HL-60/S4 treated with retinoic acid at 250 ng/mL for 4 days and 3 days (cell line): ENCODE results near the gene THSD4.
"Not testable (repeated sequence)": the region's sequence is repeated elsewhere in the genome, so short reads cannot be mapped to it uniquely, and the experiment has no call there.

ENCODE experiments used
- in situ Hi-C: fragments of 300-500 bp; cut with MboI; formaldehyde crosslinking; loops from 2 replicates; pipeline ENCODE4 v1.7.0; 2022; ENCODE audit warnings: low sequenced_read_pairs

Gene THSD4

DNA sequence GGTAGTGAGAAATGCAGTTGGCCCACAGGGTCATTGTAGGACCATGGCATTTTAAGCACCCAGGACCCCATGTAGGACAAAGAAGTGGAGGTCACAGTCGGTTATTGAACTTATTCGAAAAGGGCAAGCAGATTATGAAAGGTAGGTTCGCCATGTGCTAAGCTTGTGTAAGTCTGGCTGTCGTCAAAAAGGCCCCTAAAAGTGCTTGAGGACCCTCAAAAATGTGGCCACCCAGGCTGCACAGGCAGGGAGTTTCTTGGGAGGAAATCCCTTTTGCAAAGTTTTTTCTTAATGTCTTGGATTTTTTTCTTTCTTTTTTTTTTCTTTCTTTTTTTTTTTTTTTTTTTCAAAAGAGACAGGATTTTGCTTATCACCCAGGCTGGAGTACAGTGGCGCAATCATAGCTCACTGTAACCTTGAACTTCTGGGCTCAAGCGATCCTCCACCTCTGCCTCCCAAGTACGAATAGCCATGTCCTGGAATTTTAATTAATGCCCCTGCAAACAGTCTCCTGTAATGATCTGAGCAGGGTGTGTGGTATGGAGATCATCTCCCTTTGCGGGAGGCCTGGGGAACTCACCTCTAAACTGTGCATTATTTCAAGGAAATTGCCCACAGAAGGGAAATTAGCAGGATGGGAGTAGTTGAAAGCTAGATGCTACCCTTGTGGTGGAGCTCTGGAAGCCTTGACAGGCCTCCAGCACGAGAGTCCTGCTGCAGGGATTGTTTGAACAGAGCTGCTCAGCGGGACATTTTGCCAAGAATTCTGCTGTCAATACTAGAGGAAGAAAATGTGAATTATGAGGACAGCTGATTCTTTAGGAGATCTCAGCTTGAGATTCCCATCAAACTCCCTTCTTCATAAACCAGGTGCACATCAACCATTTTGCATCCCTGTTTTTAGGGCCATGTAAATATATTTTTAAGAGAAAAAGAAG is 28.4 kb downstream of the THSD4 start:
- in situ Hi-C loops = no loop called here

DNA sequence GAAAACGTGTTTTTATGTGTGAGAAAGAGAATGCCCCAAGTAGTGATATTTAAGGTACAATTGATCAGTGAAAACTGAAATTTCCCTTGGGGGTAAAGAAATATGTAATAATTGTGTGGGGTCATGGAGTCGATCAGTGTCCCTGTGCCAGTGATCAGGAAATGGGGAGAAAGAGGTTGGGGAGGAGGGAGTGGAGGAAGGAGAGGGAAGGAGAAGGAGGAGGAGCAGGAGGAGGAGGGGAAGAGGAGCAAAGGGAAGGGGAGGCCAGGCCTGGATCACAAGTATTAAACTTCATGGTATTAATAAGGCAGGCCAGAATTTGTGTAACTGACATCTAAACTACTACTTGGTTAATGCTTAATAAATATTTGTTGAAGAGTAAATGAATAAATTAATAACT is 30.4 kb downstream of the THSD4 start:
- in situ Hi-C loops = no loop called here

GRCh38 chr15:71146580-71146982 is 31.3 kb downstream of the THSD4 start:
- in situ Hi-C loops = no loop called here

GRCh38 chr15:71148048-71148447 is 32.8 kb downstream of the THSD4 start:
- in situ Hi-C loops = no loop called here

GRCh38 chr15:71149646-71150557 is 34.6 kb downstream of the THSD4 start:
- in situ Hi-C loops = no loop called here

- in situ Hi-C loops = no loop called here
Observed at GRCh38 chr15:71151081-71151480, 35.8 kb downstream of the THSD4 start.

- in situ Hi-C loops = no loop called here
Observed at GRCh38 chr15:71152542-71152941, 37.3 kb downstream of the THSD4 start.

DNA sequence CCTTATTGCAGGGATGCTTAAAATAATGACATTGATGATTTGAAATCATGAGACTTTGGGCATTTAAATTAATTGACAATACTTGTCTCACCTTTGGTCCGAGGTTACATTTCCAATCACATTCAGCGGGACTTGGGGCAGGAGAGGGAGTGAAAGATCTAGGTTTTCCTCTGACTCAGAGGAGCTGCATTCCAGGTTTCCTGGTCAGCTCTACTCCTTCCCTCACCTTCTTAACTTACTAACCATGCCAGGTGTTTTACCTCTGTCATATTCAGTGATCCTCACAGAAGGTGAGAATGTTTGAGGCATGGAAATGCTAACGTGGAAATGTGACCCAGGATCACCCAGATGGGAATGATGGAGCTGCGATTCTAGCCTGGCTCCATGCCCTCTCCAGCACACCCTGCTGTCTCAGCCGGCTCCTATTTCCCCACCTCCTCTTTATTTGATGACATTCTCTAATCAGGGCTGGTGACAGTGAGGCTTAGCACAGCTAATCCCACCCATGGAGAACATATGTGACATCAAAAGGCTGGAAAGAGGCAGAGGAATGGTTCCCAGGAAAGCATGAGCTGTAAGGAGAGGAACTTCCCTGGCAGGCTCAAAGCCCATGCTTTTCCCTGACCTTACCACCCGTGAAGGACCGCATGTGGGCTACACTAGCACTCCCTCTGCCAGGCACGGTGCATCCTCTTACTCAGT is 38.7 kb downstream of the THSD4 start:
- in situ Hi-C loops = no loop called here

GRCh38 chr15:71154607-71155200 is 39.4 kb downstream of the THSD4 start:
- in situ Hi-C loops = no loop called here

GRCh38 chr15:71155534-71155933 is 40.3 kb downstream of the THSD4 start:
- in situ Hi-C loops = no loop called here

GRCh38 chr15:71160976-71161375 is 45.7 kb downstream of the THSD4 start:
- in situ Hi-C loops = no loop called here

DNA sequence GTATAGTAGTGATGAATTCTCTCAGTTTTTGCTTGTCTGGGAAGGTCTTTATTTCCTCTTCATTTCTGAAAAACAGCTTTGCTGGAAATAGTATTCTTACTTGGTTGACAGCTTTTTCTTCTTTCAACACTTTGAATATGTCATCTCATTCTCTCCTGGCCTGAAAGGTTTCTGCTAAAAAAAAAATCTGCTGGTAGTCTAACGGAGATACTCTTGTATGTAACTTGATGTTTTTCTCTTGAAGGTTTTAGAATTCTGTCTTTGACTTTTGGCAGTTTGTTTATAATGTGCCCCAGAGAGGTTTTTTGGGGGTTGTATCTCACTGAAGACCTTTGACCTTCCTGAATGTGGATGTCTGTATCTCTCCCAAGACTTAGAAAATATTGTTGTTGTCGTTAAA is 47.0 kb downstream of the THSD4 start:
- in situ Hi-C loops = no loop called here

DNA sequence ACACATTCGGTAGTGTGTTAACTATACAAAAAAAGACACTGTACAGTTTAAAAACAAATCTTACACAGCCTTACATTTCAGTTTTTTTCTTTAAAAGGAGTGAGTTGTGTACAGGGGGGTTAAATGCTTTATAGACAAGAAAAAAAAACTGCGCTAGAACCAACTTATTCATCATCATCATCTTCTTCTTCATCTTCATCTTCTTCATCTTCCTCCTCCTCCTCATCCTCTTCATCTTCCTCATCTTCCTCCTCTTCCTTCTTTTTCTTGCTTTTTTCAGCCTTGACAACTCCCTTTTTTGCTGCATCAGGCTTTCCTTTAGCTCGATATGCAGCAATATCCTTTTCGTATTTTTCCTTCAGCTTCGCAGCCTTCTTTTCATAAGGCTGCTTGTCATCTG is 49.3 kb downstream of the THSD4 start:
- in situ Hi-C loops = not testable (repeated sequence)

DNA sequence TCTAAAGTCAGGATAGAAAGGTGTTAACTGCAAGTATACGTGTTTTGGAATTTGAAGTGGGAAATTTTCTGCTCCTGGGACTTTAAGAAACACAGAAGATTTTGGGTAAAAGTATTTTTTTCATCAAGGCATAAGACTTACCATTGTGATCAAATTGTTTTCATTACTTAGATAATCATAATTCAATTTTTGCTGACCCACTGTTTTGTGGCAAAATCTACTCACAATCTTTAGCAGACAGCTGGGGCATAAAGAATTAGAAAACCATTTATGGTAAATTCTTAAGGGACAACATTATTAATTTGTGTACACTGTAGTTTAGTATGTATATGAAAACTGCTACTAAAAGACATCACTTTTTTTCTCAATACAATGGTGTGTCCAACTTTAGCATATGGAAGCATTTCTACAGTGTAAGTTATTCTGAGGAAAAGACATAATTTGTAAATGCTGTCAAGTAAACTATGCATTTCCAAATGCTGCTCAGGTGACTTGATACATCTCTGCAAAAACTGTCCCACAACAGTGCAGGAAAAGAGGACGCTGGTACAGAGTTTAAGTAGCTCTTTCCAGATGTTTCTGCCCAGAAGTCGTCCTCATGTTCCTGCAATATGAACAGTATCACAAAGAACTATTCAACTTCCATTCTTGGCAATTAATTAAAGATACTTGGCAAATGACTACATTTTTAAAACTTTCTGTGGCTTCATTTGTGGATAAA is 52.3 kb downstream of the THSD4 start:
- in situ Hi-C loops = no loop called here

- in situ Hi-C loops = no loop called here
Observed at GRCh38 chr15:71168166-71168834, 53.0 kb downstream of the THSD4 start.

- in situ Hi-C loops = no loop called here
Observed at GRCh38 chr15:71170163-71170562, 54.9 kb downstream of the THSD4 start.

GRCh38 chr15:71171195-71171594 is 55.9 kb downstream of the THSD4 start:
- in situ Hi-C loops = no loop called here

- in situ Hi-C loops = not testable (repeated sequence)
Observed at GRCh38 chr15:71174360-71174759, 59.1 kb downstream of the THSD4 start.
